Measurements from ENCODE around the gene ADRB2. TPM values are rescaled to one million over a fixed set of nuclear protein-coding genes. Genes with fewer than 3 reads are reported as not detected.

The ADRB2 gene
- total RNA-seq, 6 experiments from 2014 or later, result 0.99 to 2.8 (median 1.8) TPM

DNA sequence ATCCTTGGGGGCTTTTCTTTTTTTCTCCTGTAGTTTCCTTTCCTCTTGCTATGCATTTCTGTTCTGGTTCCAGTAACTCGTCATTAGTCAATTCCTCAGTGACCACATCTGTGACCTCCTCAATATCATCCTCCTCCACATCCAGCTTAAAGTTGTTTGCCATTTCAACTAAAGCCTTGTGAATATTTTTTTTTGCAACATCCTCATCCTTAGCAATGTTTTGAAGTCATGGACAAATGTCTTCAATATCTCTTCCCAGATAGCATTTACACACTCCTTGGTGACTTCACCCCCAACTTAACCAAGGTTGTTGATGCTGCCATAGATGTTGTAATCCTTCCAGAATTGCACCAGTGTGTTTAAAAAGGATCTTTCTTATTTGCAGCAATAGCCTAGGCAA is 14.7 kb upstream of the ADRB2 start:
- H3K9me3 ChIP-seq, result no peaks in the 10 kb centered on the region
- no peaks in the 10 kb centered on the region for H3K27me3 ChIP-seq
- H3K36me3 ChIP-seq, result no peaks in the 10 kb centered on the region
- H3K27ac ChIP-seq, result no peak overlapping the region
- ATAC-seq (no peak), DNase-seq (no peak)
- intact Hi-C loops (cut with DNase I), result no loop called here
- no peak overlapping the region for H3K4me3 ChIP-seq
- TF ChIP-seq, protein P1, sequence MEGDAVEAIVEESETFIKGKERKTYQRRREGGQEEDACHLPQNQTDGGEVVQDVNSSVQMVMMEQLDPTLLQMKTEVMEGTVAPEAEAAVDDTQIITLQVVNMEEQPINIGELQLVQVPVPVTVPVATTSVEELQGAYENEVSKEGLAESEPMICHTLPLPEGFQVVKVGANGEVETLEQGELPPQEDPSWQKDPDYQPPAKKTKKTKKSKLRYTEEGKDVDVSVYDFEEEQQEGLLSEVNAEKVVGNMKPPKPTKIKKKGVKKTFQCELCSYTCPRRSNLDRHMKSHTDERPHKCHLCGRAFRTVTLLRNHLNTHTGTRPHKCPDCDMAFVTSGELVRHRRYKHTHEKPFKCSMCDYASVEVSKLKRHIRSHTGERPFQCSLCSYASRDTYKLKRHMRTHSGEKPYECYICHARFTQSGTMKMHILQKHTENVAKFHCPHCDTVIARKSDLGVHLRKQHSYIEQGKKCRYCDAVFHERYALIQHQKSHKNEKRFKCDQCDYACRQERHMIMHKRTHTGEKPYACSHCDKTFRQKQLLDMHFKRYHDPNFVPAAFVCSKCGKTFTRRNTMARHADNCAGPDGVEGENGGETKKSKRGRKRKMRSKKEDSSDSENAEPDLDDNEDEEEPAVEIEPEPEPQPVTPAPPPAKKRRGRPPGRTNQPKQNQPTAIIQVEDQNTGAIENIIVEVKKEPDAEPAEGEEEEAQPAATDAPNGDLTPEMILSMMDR (IDR thresholded peaks at IDR 0.05), result no peak
- TF ChIP-seq POLR2A (IDR thresholded peaks at IDR 0.05), result no peak
- 54% methylated on average over 1 of the region's 1 CpG for WGBS (ENCODE audit: insufficient coverage, low coverage, low lambda C conversion rate, missing lambda C conversion rate)
- no peaks in the 10 kb centered on the region for H3K4me1 ChIP-seq

DNA sequence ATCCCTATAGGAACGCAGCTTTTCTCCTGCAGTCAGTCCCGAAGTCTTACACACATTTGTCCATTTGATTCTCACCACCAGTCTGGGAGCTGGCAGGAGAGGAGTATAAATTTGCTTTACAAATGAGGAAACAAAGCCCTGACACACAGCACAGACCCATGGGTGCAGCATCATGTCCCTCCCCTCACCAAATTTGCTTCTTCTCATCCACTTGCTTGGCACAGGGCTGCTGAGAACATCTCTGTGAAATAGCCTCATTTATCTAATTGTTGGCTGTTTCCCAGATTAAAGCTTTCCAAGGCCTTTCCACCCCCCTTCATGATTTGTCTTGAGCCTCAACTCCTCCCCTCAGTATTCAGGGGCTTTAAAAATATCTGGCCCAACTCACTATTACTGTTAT is 11.3 kb upstream of the ADRB2 start:
- Histone ChIP-seq H3K36me3 (no peaks in the 10 kb centered on the region), H3K27me3 (no peaks in the 10 kb centered on the region), H3K4me3 (no peak overlapping the region), H3K4me1 (no peaks in the 10 kb centered on the region), H3K27ac (no peak overlapping the region), H3K9me3 (no peaks in the 10 kb centered on the region)
- intact Hi-C loops (cut with DNase I), result no loop called here
- no peak for ATAC-seq
- no peak for DNase-seq
- 38% methylated on average over 2 of the region's 2 CpGs for WGBS (ENCODE audit: insufficient coverage, low coverage, low lambda C conversion rate, missing lambda C conversion rate)
- TF ChIP-seq, protein P1 (IDR thresholded peaks at IDR 0.05), result no peak
- no peak for TF ChIP-seq POLR2A (IDR thresholded peaks at IDR 0.05)

DNA sequence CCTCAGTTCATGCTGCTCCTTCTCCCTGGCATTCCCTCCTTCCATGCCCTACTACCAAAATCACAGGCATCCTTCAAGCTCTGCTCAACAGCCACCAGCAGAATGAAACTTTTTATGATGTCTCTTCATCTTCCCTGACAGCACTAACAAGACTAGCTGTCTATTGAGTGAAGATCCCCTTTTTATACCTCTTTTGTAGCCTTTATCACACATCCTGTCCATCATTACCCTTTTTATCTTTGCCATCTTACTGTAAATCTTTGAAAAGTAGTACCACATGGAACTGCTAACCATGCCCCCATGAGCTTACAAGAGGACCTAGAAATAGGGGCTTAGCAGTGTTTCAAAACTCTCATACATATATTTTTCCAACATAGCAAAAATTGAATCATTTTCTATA is 10.8 kb upstream of the ADRB2 start:
- TF ChIP-seq, protein P1 (IDR thresholded peaks at IDR 0.05), result no peak
- no peak for TF ChIP-seq POLR2A (IDR thresholded peaks at IDR 0.05)
- no peak overlapping the region for H3K4me3 ChIP-seq
- H3K36me3 ChIP-seq, result no peaks in the 10 kb centered on the region
- DNase-seq (no peak), ATAC-seq (no peak)
- H3K27me3 ChIP-seq, result no peaks in the 10 kb centered on the region
- no peaks in the 10 kb centered on the region for H3K4me1 ChIP-seq
- H3K27ac ChIP-seq, result no peak overlapping the region
- H3K9me3 ChIP-seq, result no peaks in the 10 kb centered on the region
- intact Hi-C loops (cut with DNase I), result no loop called here

DNA sequence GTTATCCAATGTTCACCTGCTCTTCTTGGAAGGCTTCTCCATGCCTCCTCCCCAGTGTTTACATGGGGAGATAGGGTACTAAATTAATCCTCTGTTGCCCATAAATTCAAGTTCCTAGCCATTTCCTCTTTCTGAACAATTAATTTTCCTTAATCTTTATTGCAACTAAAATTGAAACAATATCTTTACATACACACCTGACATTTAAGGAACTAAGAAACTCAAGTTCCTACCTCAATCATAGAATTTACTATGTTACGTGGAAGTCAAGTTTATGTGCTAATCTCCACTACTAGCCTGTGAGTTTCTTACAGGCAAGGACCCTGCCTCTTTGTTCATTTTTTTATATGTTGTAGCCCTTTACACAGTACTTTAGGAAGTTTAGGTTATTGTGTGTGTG is 10.1 kb upstream of the ADRB2 start:
- 60% methylated on average over 1 of the region's 1 CpG for WGBS (ENCODE audit: insufficient coverage, low coverage, low lambda C conversion rate, missing lambda C conversion rate)
- no peak for TF ChIP-seq POLR2A (IDR thresholded peaks at IDR 0.05)
- TF ChIP-seq, protein P1 (IDR thresholded peaks at IDR 0.05), result no peak

DNA sequence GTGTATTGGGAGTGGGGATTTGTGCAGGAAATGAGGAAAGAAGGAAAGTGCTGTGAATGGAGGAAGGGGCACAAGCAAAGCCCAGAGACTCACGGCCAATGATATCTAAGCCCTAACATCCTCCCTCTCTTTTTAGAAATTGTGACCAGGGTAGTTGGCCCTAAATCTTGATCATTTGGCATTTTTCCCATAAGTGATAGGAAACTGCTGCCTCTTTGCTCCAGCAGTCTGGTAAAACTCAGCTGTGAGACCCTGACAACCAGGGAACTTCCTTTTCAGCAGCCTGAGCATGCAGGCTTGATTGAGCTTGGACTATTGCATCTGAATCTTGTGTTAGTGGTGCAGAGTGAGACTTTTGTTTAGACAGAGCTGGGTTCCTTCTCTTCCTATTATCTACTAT is 9.6 kb upstream of the ADRB2 start:
- no peaks in the 10 kb centered on the region for H3K27me3 ChIP-seq
- no peaks in the 10 kb centered on the region for H3K36me3 ChIP-seq
- DNase-seq (no peak), ATAC-seq (peak in 1 of 4 donors; percentile 16)
- H3K9me3 ChIP-seq, result no peaks in the 10 kb centered on the region
- intact Hi-C loops (cut with DNase I), result no loop called here
- no peak overlapping the region for H3K27ac ChIP-seq
- WGBS (ENCODE audit: insufficient coverage, low coverage, low lambda C conversion rate, missing lambda C conversion rate), result 67% methylated on average over 1 of the region's 1 CpG
- no peak for TF ChIP-seq POLR2A (IDR thresholded peaks at IDR 0.05)
- TF ChIP-seq, protein P1 (IDR thresholded peaks at IDR 0.05), result no peak
- no peaks in the 10 kb centered on the region for H3K4me1 ChIP-seq
- no peak overlapping the region for H3K4me3 ChIP-seq

More for the DNA sequence above, 10.1 kb upstream of the ADRB2 start:
- Histone ChIP-seq H3K9me3 (no peaks in the 10 kb centered on the region), H3K27ac (no peak overlapping the region), H3K4me1 (no peaks in the 10 kb centered on the region), H3K4me3 (no peak overlapping the region), H3K27me3 (no peaks in the 10 kb centered on the region), H3K36me3 (no peaks in the 10 kb centered on the region)
- intact Hi-C loops (cut with DNase I), result no loop called here
- DNase-seq, result no peak
- ATAC-seq, result no peak

Data from right lobe of liver (tissue), 6 donors.